Mesodermal cell (in vitro differentiated cells): ENCODE data around the gene PRPF18. TPM values are rescaled to one million over a fixed set of nuclear protein-coding genes. Genes with fewer than 3 reads are reported as not detected.
A peak's percentile ranks its signal among the peaks of the same experiment; 100 is the strongest.
"Not testable (repeated sequence)": the region's sequence is repeated elsewhere in the genome, so short reads cannot be mapped to it uniquely, and the experiment has no call there.

Experiments used
- H3K27ac ChIP-seq: 2 replicates; pipeline ENCODE4 v1.7.0; 2013; ENCODE audit warnings: mild to moderate bottlenecking, low read depth, low read length, moderate library complexity; ENCODE audit not compliant: severe bottlenecking
- H3K36me3 ChIP-seq: 2 replicates; pipeline ENCODE4 v1.7.1; 2013; ENCODE audit warnings: mild to moderate bottlenecking, low read length, moderate library complexity; ENCODE audit not compliant: control insufficient read depth, insufficient read depth
- H3K4me1 ChIP-seq: one replicate; pipeline ENCODE4 v1.7.1; 2013; ENCODE audit warnings: mild to moderate bottlenecking, low read length; ENCODE audit not compliant: insufficient read depth, control insufficient read depth, poor library complexity, severe bottlenecking
- H3K4me3 ChIP-seq: 2 replicates; pipeline ENCODE4 v1.7.0; 2013; ENCODE audit warnings: low read length, control low read depth, mild to moderate bottlenecking; ENCODE audit not compliant: insufficient read depth, poor library complexity, severe bottlenecking; ENCODE audit errors: extremely low read depth
- H3K9me3 ChIP-seq: 2 replicates; pipeline ENCODE4 v1.7.1; 2013; ENCODE audit warnings: mild to moderate bottlenecking, low read length, moderate library complexity; ENCODE audit not compliant: control insufficient read depth
- WGBS, 2 experiments: methylation state at CpG; one replicate each; pipeline ENCODE4 v1.1.5; 2013; ENCODE audit warnings: missing lambda C conversion rate in 2 of 2; ENCODE audit not compliant: insufficient coverage in 2 of 2; 5-methylcytosine and 5-hydroxymethylcytosine counted together
- polyA plus RNA-seq, 2 experiments: library from polyadenylated mRNA; stranded (reverse); fragments of 50-300 nt; gene quantifications; one replicate each; pipeline ENCODE4 v1.2.3, GENCODE V29; 2013

The PRPF18 gene, protein sequence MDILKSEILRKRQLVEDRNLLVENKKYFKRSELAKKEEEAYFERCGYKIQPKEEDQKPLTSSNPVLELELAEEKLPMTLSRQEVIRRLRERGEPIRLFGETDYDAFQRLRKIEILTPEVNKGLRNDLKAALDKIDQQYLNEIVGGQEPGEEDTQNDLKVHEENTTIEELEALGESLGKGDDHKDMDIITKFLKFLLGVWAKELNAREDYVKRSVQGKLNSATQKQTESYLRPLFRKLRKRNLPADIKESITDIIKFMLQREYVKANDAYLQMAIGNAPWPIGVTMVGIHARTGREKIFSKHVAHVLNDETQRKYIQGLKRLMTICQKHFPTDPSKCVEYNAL
- polyA plus RNA-seq (2013, experiment 1 of 2) = 18.0 TPM
- 17.1 TPM for polyA plus RNA-seq (2013, experiment 2 of 2)

DNA sequence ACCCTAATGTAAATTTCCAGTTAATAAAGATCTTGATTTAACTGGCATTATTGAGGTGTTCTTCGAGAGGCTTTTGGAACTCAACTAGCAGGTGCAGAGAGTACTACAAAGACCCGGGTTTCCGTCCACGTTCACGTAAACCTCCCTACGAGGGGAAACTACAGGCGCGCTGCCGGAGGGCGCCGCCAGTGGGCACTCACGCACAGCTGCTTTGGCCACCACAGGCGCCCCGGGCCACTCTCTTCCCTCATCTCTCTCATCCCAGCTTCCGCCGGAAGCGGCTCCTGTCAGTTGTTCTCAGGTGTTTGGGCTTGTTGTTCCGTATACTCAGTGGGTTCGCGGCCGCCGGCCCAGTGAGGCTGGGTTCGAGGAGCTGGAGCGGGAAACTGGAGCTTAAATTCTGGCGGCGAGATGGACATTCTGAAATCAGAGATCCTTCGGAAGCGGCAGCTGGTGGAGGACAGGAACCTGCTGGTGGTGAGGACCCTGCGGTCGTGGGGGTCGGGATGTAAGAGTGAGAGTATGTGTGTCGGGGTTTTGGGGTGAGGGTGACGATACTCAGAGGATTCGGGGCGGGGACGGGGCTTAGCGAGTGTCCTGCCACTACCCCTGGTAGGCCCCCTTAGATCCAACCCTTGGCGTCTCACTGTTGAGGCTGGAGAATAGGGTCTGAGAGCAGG lies at the start of gene PRPF18:
TSS of gene PRPF18 (plus strand) at position 290 of the 680 bp plus-strand sequence. CDS start at position 412, 122 bp downstream.
- H3K4me1 ChIP-seq = peaks cover 4% of the 10 kb centered on the region
- WGBS, 2 experiments = 0 to 2% methylated on average over 27 of the region's 38 CpGs
- H3K27ac ChIP-seq = no peak within 1 kb of the TSS

DNA sequence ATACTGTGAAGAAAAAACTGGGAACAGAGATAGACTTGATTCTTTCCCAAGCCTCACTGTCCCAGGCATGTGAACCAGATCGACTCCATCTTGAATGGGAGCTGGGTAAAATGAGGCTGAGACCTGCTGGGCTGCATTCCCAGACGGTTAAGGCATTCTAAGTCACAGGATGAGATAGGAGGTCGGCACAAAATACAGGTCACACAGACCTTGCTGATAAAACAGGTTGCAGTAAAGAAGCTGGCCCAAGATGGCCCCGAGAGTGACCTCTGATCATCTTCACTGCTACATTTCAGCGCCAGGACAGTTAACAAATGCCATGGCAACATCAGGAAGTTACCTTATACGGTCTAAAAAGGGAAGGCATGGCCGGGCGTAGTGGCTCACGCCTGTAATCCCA lies 48.8 kb upstream of the PRPF18 start:
- not testable (repeated sequence) for H3K4me1 ChIP-seq, H3K9me3 ChIP-seq, H3K36me3 ChIP-seq, H3K27ac ChIP-seq, H3K4me3 ChIP-seq
- 77 to 84% methylated on average over 9 of the region's 9 CpGs for WGBS, 2 experiments

More for the DNA sequence above, at the start of gene PRPF18:
- Histone ChIP-seq H3K36me3 (no peaks in the 10 kb centered on the region), H3K4me3 (peak within 1 kb of the TSS; percentile 88), H3K9me3 (no peaks in the 10 kb centered on the region)

DNA sequence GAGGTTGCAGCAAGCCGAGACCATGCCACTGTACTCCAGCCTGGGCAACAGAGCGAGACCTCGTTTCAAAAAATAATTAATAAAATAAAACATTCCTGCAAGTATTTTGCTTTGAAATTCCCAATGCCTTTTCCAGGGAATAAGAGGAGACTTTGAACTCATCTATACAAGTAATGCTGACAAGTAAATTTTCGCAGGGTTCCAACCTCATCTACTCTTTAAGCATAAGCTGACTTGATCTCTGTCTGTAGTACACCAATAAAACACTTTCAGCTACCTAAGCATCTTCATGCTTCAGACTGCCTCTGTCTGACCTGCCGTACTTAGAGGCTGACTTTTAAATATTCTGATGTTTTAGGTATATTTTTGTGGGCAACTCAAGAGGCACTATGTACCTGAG lies 44.2 kb upstream of the PRPF18 start:
- Histone ChIP-seq H3K36me3 (no peaks in the 10 kb centered on the region), H3K4me1 (no peaks in the 10 kb centered on the region), H3K27ac (no peak overlapping the region), H3K4me3 (no peak overlapping the region), H3K9me3 (no peaks in the 10 kb centered on the region)
- 75 to 83% methylated on average over 1 of the region's 5 CpGs for WGBS, 2 experiments

DNA sequence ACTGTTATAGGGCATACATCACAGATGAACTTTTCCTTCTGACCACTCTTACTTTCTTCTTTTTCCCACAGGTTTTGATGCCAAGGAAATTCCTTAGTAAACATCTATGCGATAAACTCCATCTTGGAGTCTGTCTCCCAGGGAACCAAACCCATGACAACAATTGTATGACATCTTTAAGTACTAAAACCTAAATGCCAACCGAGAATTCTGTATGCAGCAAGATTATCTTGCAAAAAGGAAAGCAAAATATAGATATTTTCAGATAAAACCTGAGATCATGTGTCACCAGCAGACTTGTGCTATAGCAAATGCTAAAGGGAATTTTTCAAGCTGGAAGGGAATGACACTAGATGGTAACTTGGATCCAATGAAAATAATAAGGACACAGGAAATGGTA lies 36.0 kb upstream of the PRPF18 start:
- Histone ChIP-seq H3K4me1 (no peaks in the 10 kb centered on the region), H3K4me3 (no peak overlapping the region), H3K36me3 (no peaks in the 10 kb centered on the region), H3K27ac (no peak overlapping the region), H3K9me3 (peaks cover 8% of the 10 kb centered on the region)
- 71 to 100% methylated on average over 1 of the region's 2 CpGs for WGBS, 2 experiments

DNA sequence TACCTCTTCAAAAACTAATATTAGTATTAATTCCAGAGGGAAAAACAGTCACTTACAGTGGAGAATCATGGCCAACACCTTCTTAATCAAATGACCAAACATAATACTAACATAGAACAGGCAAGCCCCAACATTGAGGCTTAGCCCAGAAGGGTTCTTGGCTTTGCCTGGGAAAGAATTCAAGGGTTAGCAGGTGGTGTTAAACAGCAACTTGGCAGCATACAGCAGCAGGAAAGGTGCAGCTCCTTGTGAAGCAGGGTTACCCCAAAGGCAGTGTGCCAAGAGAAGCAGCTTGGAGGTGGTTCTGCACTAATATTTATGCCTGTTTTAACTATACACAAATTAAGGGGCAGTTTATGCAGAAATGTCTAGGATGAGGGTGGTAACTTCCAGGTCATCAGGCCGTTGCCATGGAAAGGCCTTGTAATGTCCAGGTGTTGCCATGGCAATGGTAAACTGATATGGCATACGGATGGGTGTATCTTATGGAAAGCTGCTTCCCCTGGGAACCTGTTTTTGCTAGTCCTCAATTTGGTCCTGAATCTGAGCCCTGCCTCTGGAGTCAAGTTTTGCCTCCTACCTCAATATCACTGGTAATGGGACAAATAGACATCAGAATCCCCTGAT lies 30.8 kb upstream of the PRPF18 start:
- Histone ChIP-seq H3K9me3 (no peaks in the 10 kb centered on the region), H3K36me3 (no peaks in the 10 kb centered on the region), H3K4me3 (no peak overlapping the region), H3K4me1 (no peaks in the 10 kb centered on the region), H3K27ac (no peak overlapping the region)
- 80% methylated on average over 1 to 2 of the region's 2 CpGs for WGBS, 2 experiments

DNA sequence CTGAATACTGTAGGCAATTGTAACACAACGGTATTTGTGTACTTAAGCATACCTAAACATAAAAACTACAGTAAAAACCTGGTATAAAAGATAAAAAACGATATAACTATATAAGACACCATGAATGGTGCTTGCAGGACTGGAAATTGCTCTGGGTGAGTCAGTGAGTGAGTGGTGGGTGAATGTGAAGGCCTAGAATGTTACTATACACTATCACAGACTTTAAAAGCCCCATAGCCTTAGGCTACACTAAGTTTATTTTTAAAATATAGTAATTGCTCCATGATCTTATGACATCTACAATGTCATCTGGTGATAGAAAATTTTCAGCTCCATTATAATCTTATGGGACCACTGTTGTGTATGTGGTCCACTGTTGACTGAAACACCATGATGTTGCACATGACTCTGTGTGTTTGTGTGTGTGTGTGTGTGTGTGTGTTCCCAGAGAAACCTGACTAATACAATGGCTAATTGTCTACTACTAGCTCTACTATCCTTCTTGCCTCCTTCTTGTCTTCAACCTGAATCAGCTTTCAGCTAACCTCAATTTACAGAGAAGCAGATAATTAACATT lies 27.6 kb upstream of the PRPF18 start:
- Histone ChIP-seq H3K4me3 (no peak overlapping the region), H3K27ac (no peak overlapping the region), H3K9me3 (peaks cover 4% of the 10 kb centered on the region), H3K36me3 (no peaks in the 10 kb centered on the region), H3K4me1 (no peaks in the 10 kb centered on the region)
- no CpG with 5 or more reads among the region's 2 CpGs for WGBS, 2 experiments

DNA sequence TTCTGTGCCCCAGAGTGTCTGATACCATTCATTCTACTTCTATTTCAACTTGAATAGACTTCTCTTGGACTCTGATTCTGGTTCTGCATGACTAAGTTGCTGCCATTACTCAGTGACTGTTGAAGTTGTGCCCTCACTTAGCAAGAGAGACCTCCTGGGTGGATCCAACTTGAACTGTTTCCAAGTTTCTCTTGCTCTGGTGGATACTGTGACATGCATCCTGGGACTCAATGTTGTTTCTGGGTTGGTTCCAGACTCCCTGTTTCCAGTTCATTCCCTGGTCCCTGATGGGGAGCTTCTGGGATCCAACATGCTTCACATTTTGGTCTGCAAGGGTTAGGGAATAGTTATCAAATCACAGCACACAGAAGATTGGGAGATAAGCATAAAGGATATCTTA lies 26.2 kb upstream of the PRPF18 start:
- Histone ChIP-seq H3K9me3 (peaks cover 8% of the 10 kb centered on the region), H3K4me3 (no peak overlapping the region), H3K4me1 (no peaks in the 10 kb centered on the region), H3K27ac (no peak overlapping the region), H3K36me3 (no peaks in the 10 kb centered on the region)

DNA sequence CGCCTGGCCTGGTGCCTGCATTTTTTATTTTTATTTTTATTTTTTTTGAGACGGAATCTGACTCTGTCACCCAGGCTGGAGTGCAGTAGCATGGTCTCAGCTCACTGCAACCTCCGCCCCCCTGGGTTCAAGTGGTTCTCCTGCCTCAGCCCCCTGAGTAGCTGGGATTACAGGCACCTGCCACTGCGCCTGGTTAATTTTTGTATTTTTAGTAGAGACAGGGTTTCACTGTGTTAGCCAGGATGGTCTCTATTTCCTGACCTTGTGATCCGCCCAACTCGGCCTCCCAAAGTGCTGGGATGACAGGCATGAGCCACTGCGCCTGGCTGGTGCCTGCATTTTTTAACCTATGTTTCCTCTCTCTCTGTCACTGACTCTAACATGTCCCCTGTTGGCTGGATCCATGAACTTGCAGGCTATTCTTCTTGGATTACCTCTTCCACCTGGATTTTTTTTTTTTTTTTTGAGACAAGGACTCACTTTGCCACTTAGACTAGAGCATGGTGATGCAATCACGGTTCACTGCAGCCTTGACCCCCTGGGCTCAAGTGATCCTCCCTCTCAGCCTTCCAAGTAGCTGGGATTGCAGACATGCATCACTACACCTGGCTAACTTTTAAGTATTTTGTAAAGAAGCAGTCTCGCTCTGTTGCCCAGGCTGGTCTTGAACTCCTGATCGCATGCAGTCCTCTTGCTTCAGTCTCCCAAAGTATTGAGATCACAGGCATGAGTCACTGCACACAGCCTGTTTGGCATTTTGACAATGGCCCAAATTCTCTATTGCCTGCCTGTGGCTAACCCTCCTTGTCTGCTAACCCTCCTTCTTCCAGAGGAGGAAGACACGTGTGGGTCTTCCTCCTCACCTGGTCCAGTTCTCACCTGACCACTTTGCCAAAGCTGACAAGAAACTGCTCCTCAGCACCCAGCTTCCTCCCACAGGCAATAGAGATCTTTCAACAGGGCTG lies 23.0 kb upstream of the PRPF18 start:
- no peaks in the 10 kb centered on the region for H3K4me1 ChIP-seq
- H3K9me3 ChIP-seq = peaks cover 8% of the 10 kb centered on the region
- H3K4me3 ChIP-seq = no peak overlapping the region
- H3K36me3 ChIP-seq = no peaks in the 10 kb centered on the region
- WGBS, 2 experiments = 91 to 92% methylated on average over 8 to 9 of the region's 11 CpGs
- no peak overlapping the region for H3K27ac ChIP-seq

DNA sequence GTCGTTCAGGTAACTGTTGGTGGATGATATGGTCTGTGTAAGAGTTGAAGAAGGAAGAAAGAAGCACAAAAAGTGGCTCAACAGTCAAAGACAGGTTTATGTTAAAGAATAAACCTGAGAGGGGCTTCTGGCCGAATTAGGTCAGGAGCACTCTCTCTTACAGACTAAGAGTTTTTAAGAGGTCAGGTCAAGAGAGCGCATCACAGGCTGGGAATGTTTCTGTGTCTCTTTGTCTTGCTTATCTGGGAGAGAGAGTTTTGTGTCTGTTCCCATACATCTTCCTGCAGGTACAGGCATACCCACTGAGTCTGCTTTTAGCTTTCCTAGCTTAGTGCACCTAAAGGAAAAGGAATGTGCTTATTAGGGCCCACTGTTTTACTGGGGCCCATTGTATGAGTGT lies 22.2 kb upstream of the PRPF18 start:
- Histone ChIP-seq H3K9me3 (peaks cover 8% of the 10 kb centered on the region), H3K4me3 (no peak overlapping the region), H3K4me1 (no peaks in the 10 kb centered on the region), H3K36me3 (no peaks in the 10 kb centered on the region), H3K27ac (no peak overlapping the region)
- WGBS, 2 experiments = 61 to 79% methylated on average over 3 of the region's 3 CpGs

DNA sequence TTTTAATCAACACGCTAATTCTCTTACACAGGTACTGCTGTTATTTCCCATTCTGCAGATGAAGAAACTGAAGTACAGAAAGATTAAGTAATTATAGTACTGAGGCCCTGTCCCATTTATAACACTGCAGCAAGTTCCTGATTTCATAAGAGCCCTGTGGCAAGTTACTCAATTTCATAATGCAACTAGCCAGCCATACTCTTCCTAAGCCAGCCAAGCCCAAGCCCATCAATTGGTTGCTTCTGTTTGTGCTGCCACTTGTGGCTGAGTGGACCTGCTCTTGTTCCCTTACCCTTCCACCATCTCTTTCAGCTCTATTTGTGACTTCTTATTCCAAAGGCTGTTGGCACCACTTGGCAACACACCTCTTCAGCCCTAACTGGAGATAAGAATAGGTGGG lies 19.7 kb upstream of the PRPF18 start:
- WGBS, 2 experiments = no CpG with 5 or more reads among the region's 1 CpG
- Histone ChIP-seq H3K4me3 (no peak overlapping the region), H3K4me1 (no peaks in the 10 kb centered on the region), H3K36me3 (no peaks in the 10 kb centered on the region), H3K9me3 (peaks cover 8% of the 10 kb centered on the region), H3K27ac (no peak overlapping the region)
